Urinary bladder (tissue), 4 donors: ENCODE measurements around the gene CRMP1. TPM values are rescaled to one million over a fixed set of nuclear protein-coding genes. Genes with fewer than 3 reads are reported as not detected.

Experiments used
- DNase-seq: peaks from one replicate; pipeline ENCODE4 v3.0.0-alpha.2; 2015; ENCODE audit errors: extremely low spot score
- H3K27ac ChIP-seq: one replicate; pipeline ENCODE4 v1.5.1; 2013; ENCODE audit warnings: low read depth, mild to moderate bottlenecking, moderate library complexity
- H3K36me3 ChIP-seq: one replicate; pipeline ENCODE4 v1.6.1; 2013; ENCODE audit warnings: mild to moderate bottlenecking, moderate library complexity; ENCODE audit not compliant: insufficient read depth
- H3K4me1 ChIP-seq: one replicate; pipeline ENCODE4 v1.6.1; 2013; ENCODE audit warnings: mild to moderate bottlenecking, moderate library complexity; ENCODE audit not compliant: insufficient read depth
- H3K4me3 ChIP-seq: one replicate; pipeline ENCODE4 v1.5.1; 2013; ENCODE audit warnings: low read depth, low read length
- WGBS: extraction: QIAGEN DNeasy Blood & Tissue Kit; methylation state at CpG from one replicate; pipeline ENCODE4 v1.1.7; 2013; 5-methylcytosine and 5-hydroxymethylcytosine counted together
- polyA plus RNA-seq: library from polyadenylated mRNA; stranded (reverse); fragments of 200-250 nt; gene quantifications from one replicate; pipeline ENCODE4 v1.2.3, GENCODE V29; 2013
- total RNA-seq: library from RNA; depleted of rRNA; stranded (reverse); fragments of >200 nt; gene quantifications from one replicate; pipeline ENCODE4 v1.2.3, GENCODE V29; 2014
- donor health status: healthy with polysubstance abuse.
- donor health status: healthy.

CRMP1 gene
- total and polyA plus RNA-seq, 2 donors = 12.1 to 15.8 TPM

- H3K36me3 ChIP-seq = no peaks in the 10 kb centered on the region
- no peak overlapping the region for H3K4me3 ChIP-seq
- WGBS = 81% methylated on average over 1 of the region's 1 CpG
- H3K4me1 ChIP-seq = no peaks in the 10 kb centered on the region
- no peak overlapping the region for H3K27ac ChIP-seq
- DNase-seq = no peak
Observed at GRCh38 chr4:5912614-5913019, 19.7 kb upstream of the CRMP1 start.

DNA sequence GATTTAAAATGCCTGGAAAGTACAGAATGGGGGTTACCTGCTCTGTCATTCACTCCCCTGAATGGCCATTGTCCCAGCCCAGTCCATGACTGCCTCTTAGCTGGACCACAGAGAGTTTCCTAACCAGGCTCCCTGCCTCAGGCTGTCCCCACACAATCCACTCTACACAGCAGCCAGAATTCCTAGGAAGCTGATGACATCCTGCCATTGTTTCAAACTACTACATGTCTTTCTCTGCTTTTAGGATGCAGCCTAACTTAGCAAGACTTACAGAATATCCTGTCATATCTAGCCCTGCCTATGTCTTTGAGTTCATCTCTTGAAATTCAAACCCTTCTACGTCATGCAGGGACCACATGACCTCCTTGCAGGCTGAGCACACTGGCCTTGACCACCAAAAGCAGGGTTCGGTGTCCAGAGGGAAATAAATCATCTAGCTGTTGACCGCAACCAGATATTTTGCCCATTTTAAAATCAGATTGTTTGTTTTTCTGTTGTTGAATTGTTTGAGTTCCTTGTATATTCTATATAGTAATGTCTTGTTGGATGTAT, 16.1 kb upstream of the CRMP1 start:
- DNase-seq = no peak
- Histone ChIP-seq H3K4me1 (no peaks in the 10 kb centered on the region), H3K4me3 (no peak overlapping the region), H3K36me3 (no peaks in the 10 kb centered on the region), H3K27ac (no peak overlapping the region)
- WGBS = 61% methylated on average over 3 of the region's 3 CpGs

DNA sequence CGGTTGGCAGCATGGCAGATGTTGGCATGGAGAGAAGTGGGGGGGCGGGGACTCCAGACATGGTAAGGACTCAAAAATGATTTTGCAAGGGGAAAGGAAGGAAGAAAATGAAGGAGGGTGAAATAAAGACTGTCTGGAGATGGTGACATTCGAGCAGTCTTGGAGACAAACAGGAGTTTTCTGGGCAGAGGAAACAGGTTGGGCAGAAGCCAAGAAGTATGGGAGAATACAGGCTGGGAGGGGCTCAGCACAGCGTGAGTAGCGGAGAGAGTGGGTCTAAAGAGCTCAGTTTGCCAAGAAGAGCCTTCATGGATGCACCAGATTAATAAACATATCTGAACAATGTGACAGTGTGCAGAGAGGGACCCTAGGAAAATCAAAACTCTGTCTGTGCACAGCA, 13.3 kb upstream of the CRMP1 start:
- Histone ChIP-seq H3K36me3 (no peaks in the 10 kb centered on the region), H3K4me3 (no peak overlapping the region), H3K27ac (no peak overlapping the region), H3K4me1 (no peaks in the 10 kb centered on the region)
- no peak for DNase-seq
- 22% methylated on average over 5 of the region's 5 CpGs for whole genome bisulfite sequencing

- Histone ChIP-seq H3K4me1 (no peaks in the 10 kb centered on the region), H3K36me3 (no peaks in the 10 kb centered on the region), H3K4me3 (no peak overlapping the region), H3K27ac (no peak overlapping the region)
- WGBS = 9% methylated on average over 8 of the region's 8 CpGs
- no peak for DNase-seq
Observed at GRCh38 chr4:5905714-5906113, 12.8 kb upstream of the CRMP1 start.

GRCh38 chr4:5900844-5901243, 8.0 kb upstream of the CRMP1 start:
- Histone ChIP-seq H3K4me3 (no peak overlapping the region), H3K4me1 (no peaks in the 10 kb centered on the region), H3K36me3 (no peaks in the 10 kb centered on the region), H3K27ac (no peak overlapping the region)
- no peak for DNase-seq
- 81% methylated on average over 5 of the region's 5 CpGs for WGBS

DNA sequence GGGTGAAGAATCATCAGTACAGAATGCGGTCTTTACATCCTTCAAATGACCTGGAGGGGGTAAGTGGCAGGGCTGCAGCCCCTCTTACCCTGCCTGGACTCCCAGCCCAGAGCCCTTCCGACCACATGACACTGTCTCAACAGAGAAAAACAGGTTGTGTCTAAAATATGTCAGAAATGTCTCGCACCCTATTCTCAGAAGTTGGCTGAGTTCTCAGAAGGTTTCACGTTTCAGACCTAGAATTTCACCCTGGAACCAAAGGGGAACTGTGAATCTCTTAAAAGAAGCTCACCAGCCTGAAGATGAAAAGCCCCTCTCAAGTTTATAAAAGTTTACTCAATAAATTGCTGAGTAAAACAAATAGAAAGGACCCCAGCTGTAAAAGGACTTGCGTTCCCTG, 7.0 kb upstream of the CRMP1 start:
- Histone ChIP-seq H3K36me3 (no peaks in the 10 kb centered on the region), H3K27ac (no peak overlapping the region), H3K4me3 (no peak overlapping the region), H3K4me1 (no peaks in the 10 kb centered on the region)
- WGBS = 49% methylated on average over 5 of the region's 5 CpGs
- DNase-seq = no peak

- H3K27ac ChIP-seq = no peak overlapping the region
- 85% methylated on average over 1 of the region's 1 CpG for WGBS
- H3K4me1 ChIP-seq = no peaks in the 10 kb centered on the region
- no peaks in the 10 kb centered on the region for H3K36me3 ChIP-seq
- no peak for DNase-seq
- no peak overlapping the region for H3K4me3 ChIP-seq
Observed at GRCh38 chr4:5899396-5899795, 6.5 kb upstream of the CRMP1 start.

- H3K4me3 ChIP-seq = no peak overlapping the region
- 86% methylated on average over 13 of the region's 13 CpGs for WGBS
- DNase-seq = no peak
Observed at GRCh38 chr4:5897674-5898073, 4.8 kb upstream of the CRMP1 start.

DNA sequence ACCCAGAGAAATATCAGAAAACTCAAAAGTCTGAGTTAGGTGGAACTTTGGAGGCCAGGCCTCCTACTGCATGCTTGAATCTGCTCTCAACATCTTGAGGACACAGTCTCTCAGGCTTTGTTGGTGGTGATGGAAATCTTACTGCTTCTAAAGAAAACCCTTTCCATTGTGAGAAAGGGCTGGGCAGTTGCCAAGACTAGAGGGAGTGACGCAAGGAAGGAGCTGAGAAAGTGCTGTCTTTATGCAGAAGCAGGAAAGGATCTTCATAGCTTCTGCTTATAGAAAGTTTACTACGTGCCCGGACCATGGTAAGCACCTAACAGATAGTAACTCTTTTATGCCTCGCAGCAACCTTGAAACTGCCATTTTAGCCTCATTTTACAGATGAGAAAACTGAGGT, 2.4 kb upstream of the CRMP1 start:
- Histone ChIP-seq H3K36me3 (no peaks in the 10 kb centered on the region), H3K4me3 (no peak overlapping the region), H3K4me1 (peaks cover 1% of the 10 kb centered on the region), H3K27ac (no peak overlapping the region)
- no peak for DNase-seq
- WGBS = 55% methylated on average over 4 of the region's 4 CpGs

More at GRCh38 chr4:5897674-5898073, 4.8 kb upstream of the CRMP1 start:
- Histone ChIP-seq H3K27ac (no peak overlapping the region), H3K36me3 (no peaks in the 10 kb centered on the region), H3K4me1 (no peaks in the 10 kb centered on the region)

- H3K36me3 ChIP-seq = no peaks in the 10 kb centered on the region
- WGBS = 26% methylated on average over 7 of the region's 7 CpGs
- H3K4me1 ChIP-seq = peaks cover 1% of the 10 kb centered on the region
- no peak for DNase-seq
- H3K4me3 ChIP-seq = no peak overlapping the region
- H3K27ac ChIP-seq = no peak overlapping the region
Observed at GRCh38 chr4:5894266-5894665, 1.4 kb upstream of the CRMP1 start.

GRCh38 chr4:5893591-5893990, 705 bp upstream of the CRMP1 start:
- peaks cover 1% of the 10 kb centered on the region for H3K4me1 ChIP-seq
- H3K27ac ChIP-seq = no peak overlapping the region
- no peak overlapping the region for H3K4me3 ChIP-seq
- no peaks in the 10 kb centered on the region for H3K36me3 ChIP-seq
- DNase-seq = no peak
- 70% methylated on average over 8 of the region's 8 CpGs for WGBS

DNA sequence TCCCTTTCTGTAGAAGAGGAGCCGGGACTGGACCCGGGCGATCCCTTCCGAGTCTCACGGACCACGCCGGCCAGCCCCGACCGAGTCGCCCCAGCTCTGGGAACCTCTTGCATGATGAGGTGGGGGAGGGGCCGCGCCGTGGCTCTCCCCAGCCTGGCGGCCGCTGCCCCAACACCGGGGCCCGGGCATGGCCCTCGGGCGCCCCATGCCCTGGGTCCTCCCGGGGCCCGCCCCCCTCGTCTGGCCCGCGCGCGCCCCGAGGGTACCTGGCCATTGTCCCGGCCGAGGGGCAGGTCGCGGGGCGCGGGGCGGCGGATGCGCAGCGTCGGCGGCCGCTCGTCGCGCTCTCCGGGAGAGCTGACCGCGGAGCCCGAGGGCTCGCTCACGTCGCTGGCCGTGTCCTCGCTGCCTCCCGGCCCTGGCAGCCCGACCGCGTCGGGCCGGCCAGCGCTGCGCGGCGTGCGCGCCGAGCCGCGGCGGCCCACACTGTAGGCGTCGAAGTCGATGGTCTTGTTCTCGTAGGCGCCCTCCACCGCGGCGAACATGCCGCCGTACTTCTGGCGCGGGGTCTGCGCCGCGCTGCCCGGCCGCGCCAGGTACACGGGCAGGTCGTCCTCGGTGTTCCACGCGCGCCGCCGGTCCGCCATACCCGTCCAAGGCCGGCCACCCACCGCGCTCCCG, 423 bp downstream of the CRMP1 start:
- Histone ChIP-seq H3K4me1 (peaks cover 4% of the 10 kb centered on the region), H3K27ac (no peak overlapping the region), H3K4me3 (peak overlapping the region; percentile 20), H3K36me3 (no peaks in the 10 kb centered on the region)
- 2% methylated on average over 100 of the region's 100 CpGs for WGBS
- DNase-seq = no peak

- H3K27ac ChIP-seq = no peak overlapping the region
- no peak for DNase-seq
- peaks cover 4% of the 10 kb centered on the region for H3K4me1 ChIP-seq
- 9% methylated on average over 34 of the region's 34 CpGs for WGBS
- H3K36me3 ChIP-seq = no peaks in the 10 kb centered on the region
- H3K4me3 ChIP-seq = no peak overlapping the region
Observed at GRCh38 chr4:5891563-5892322, 1.1 kb downstream of the CRMP1 start.

GRCh38 chr4:5890063-5890727, 2.7 kb downstream of the CRMP1 start:
- H3K27ac ChIP-seq = no peak overlapping the region
- peaks cover 4% of the 10 kb centered on the region for H3K4me1 ChIP-seq
- no peaks in the 10 kb centered on the region for H3K36me3 ChIP-seq
- no peak overlapping the region for H3K4me3 ChIP-seq
- under 1% methylated on average over 41 of the region's 41 CpGs for WGBS
- no peak for DNase-seq
